Loucy (cell line): ENCODE results near the gene CDH12.
A peak's percentile ranks its signal among the peaks of the same experiment; 100 is the strongest.
"Not testable (repeated sequence)": the region's sequence is repeated elsewhere in the genome, so short reads cannot be mapped to it uniquely, and the experiment has no call there.

Experiments used
- H2AFZ ChIP-seq: fragments of 200-600 bp; sonication (generic); 2 replicates; pipeline ENCODE4 v1.6.0; 2016; ENCODE audit warnings: antibody characterized with exemption, mild to moderate bottlenecking, low read length, moderate library complexity
- H3F3A ChIP-seq: fragments of 200-600 bp; 2 replicates; pipeline ENCODE4 v1.6.0; 2016; ENCODE audit warnings: antibody characterized with exemption, low read depth, mild to moderate bottlenecking
- H3K27me3 ChIP-seq: fragments of 200-600 bp; sonication (generic); 2 replicates; pipeline ENCODE4 v1.6.1; 2014; ENCODE audit warnings: low read length, mild to moderate bottlenecking; ENCODE audit not compliant: insufficient read depth, poor library complexity, severe bottlenecking
- H3K36me3 ChIP-seq: fragments of 200-600 bp; sonication (generic); 2 replicates; pipeline ENCODE4 v1.6.1; 2016; ENCODE audit warnings: low read length; ENCODE audit not compliant: insufficient read depth
- H3K4me1 ChIP-seq: fragments of 200-600 bp; sonication (generic); 2 replicates; pipeline ENCODE4 v1.5.1; 2014; ENCODE audit warnings: low read length, mild to moderate bottlenecking; ENCODE audit not compliant: insufficient read depth, poor library complexity, severe bottlenecking
- H3K4me2 ChIP-seq: fragments of 200-600 bp; sonication (generic); 2 replicates; pipeline ENCODE4 v1.6.0; 2014; ENCODE audit warnings: antibody characterized with exemption, low read length, low read depth, mild to moderate bottlenecking; ENCODE audit not compliant: poor library complexity, severe bottlenecking
- H3K4me3 ChIP-seq: fragments of 200-600 bp; sonication (generic); 2 replicates; pipeline ENCODE4 v1.5.1; 2014; ENCODE audit warnings: low read length, mild to moderate bottlenecking, mixed read lengths; ENCODE audit not compliant: poor library complexity, severe bottlenecking
- H3K79me2 ChIP-seq: fragments of 200-600 bp; sonication (generic); 2 replicates; pipeline ENCODE4 v1.6.1; 2014; ENCODE audit warnings: low read length; ENCODE audit not compliant: insufficient read depth
- H3K9ac ChIP-seq: fragments of 200-600 bp; sonication (generic); 2 replicates; pipeline ENCODE4 v1.6.0; 2014; ENCODE audit warnings: mild to moderate bottlenecking, low read depth, low read length, moderate library complexity; ENCODE audit not compliant: poor library complexity, severe bottlenecking
- H3K9me2 ChIP-seq: fragments of 200-600 bp; sonication (generic); replicated peaks from 2 replicates; pipeline ENCODE4 v1.6.1; 2016; ENCODE audit warnings: low read depth, low read length, mixed read lengths
- H3K9me3 ChIP-seq: fragments of 200-600 bp; sonication (generic); 2 replicates; pipeline ENCODE4 v1.6.1; 2014; ENCODE audit warnings: mild to moderate bottlenecking, antibody characterized with exemption, low read length, low read depth; ENCODE audit not compliant: insufficient read depth
- H4K20me1 ChIP-seq: fragments of 200-600 bp; sonication (generic); 2 replicates; pipeline ENCODE4 v1.6.0; 2014; ENCODE audit warnings: antibody characterized with exemption, low read length, mild to moderate bottlenecking; ENCODE audit not compliant: insufficient read depth, poor library complexity, severe bottlenecking
- CTCF ChIP-seq: fragments of 200-600 bp; sonication (generic); conservative IDR thresholded peaks from 2 replicates; pipeline ENCODE4 v1.5.1; 2014; ENCODE audit warnings: mild to moderate bottlenecking, antibody characterized with exemption, low read length
- EZH2phosphoT487 ChIP-seq: fragments of 200-600 bp; IDR thresholded peaks from 2 replicates; pipeline ENCODE4 v1.6.1; 2018; ENCODE audit warnings: antibody characterized with exemption, mild to moderate bottlenecking, moderate library complexity, borderline replicate concordance

CDH12 gene

GRCh38 chr5:21985799-21986198 lies 867.3 kb downstream of the CDH12 start:
- not testable (repeated sequence) for H3F3A ChIP-seq, H2AFZ ChIP-seq, H3K36me3 ChIP-seq, H3K9ac ChIP-seq, H3K4me3 ChIP-seq, H3K27me3 ChIP-seq, H4K20me1 ChIP-seq, H3K4me1 ChIP-seq, H3K79me2 ChIP-seq, H3K9me2 ChIP-seq, H3K9me3 ChIP-seq, H3K4me2 ChIP-seq

GRCh38 chr5:21951571-21951970 lies 901.6 kb downstream of the CDH12 start:
- not testable (repeated sequence) for H3K9ac ChIP-seq, H3K4me1 ChIP-seq, H3K79me2 ChIP-seq, H3F3A ChIP-seq, H3K9me2 ChIP-seq, H3K9me3 ChIP-seq, H3K36me3 ChIP-seq, H3K4me2 ChIP-seq, H4K20me1 ChIP-seq, H3K27me3 ChIP-seq, H2AFZ ChIP-seq, H3K4me3 ChIP-seq

- Histone ChIP-seq H3F3A (no peaks in the 10 kb centered on the region), H3K9me2 (no peaks in the 10 kb centered on the region), H2AFZ (no peak overlapping the region), H3K9me3 (no peaks in the 10 kb centered on the region), H3K36me3 (no peaks in the 10 kb centered on the region), H3K79me2 (no peaks in the 10 kb centered on the region), H3K27me3 (no peaks in the 10 kb centered on the region), H4K20me1 (no peaks in the 10 kb centered on the region), H3K4me1 (no peaks in the 10 kb centered on the region), H3K4me3 (no peak overlapping the region), H3K9ac (no peak overlapping the region), H3K4me2 (no peak overlapping the region)
- no peak for TF ChIP-seq CTCF
- no peak for TF ChIP-seq EZH2phosphoT487
Measured at GRCh38 chr5:21931116-21931515, 922.0 kb downstream of the CDH12 start.

GRCh38 chr5:21919414-21920022 lies 933.6 kb downstream of the CDH12 start:
- Histone ChIP-seq H3K4me1 (no peaks in the 10 kb centered on the region), H3K79me2 (no peaks in the 10 kb centered on the region), H3F3A (no peaks in the 10 kb centered on the region), H4K20me1 (no peaks in the 10 kb centered on the region), H3K9me2 (no peaks in the 10 kb centered on the region), H3K9me3 (no peaks in the 10 kb centered on the region), H3K27me3 (no peaks in the 10 kb centered on the region), H3K4me2 (no peak overlapping the region), H2AFZ (no peak overlapping the region), H3K36me3 (no peaks in the 10 kb centered on the region), H3K9ac (no peak overlapping the region), H3K4me3 (no peak overlapping the region)
- TF ChIP-seq EZH2phosphoT487 (no peak), CTCF (peak; percentile 72)
